Measurements from ENCODE around the gene CEP43.
A peak's percentile ranks its signal among the peaks of the same experiment; 100 is the strongest.

The CEP43 gene

GRCh38 chr6:166998256-166999144 is 697 bp upstream of the CEP43 start:
- Histone ChIP-seq H3K27ac (ENCODE audit: low read length) (no peak overlapping the region), H3K9me3 (ENCODE audit: control insufficient read depth, low read depth, low read length) (no peaks in the 10 kb centered on the region), H3K27me3 (ENCODE audit: control insufficient read depth, insufficient read depth, low read length) (no peaks in the 10 kb centered on the region), H3K9ac (ENCODE audit: low read length) (peak overlapping the region; percentile 70), H3K4me1 (ENCODE audit: control insufficient read depth, low read depth, low read length) (peaks cover 8% of the 10 kb centered on the region), H3K4me3 (ENCODE audit: low read length) (peak overlapping the region; percentile 81), H3K36me3 (ENCODE audit: control insufficient read depth, low read depth, low read length) (peaks cover 29% of the 10 kb centered on the region)

- Histone ChIP-seq H3K27ac (ENCODE audit: low read length) (no peak overlapping the region), H3K4me1 (ENCODE audit: control insufficient read depth, low read depth, low read length) (peaks cover 8% of the 10 kb centered on the region), H3K9me3 (ENCODE audit: control insufficient read depth, low read depth, low read length) (no peaks in the 10 kb centered on the region), H3K27me3 (ENCODE audit: control insufficient read depth, insufficient read depth, low read length) (no peaks in the 10 kb centered on the region), H3K36me3 (ENCODE audit: control insufficient read depth, low read depth, low read length) (peaks cover 40% of the 10 kb centered on the region), H3K9ac (ENCODE audit: low read length) (peak overlapping the region; percentile 87), H3K4me3 (ENCODE audit: low read length) (peak overlapping the region; percentile 77)
Measured at GRCh38 chr6:166999884-167000253, 672 bp downstream of the CEP43 start.

GRCh38 chr6:167000759-167001158 is 1.6 kb downstream of the CEP43 start:
- Histone ChIP-seq H3K36me3 (ENCODE audit: control insufficient read depth, low read depth, low read length) (peaks cover 49% of the 10 kb centered on the region), H3K9ac (ENCODE audit: low read length) (peak overlapping the region; percentile 87), H3K4me3 (ENCODE audit: low read length) (peak overlapping the region; percentile 77)

DNA sequence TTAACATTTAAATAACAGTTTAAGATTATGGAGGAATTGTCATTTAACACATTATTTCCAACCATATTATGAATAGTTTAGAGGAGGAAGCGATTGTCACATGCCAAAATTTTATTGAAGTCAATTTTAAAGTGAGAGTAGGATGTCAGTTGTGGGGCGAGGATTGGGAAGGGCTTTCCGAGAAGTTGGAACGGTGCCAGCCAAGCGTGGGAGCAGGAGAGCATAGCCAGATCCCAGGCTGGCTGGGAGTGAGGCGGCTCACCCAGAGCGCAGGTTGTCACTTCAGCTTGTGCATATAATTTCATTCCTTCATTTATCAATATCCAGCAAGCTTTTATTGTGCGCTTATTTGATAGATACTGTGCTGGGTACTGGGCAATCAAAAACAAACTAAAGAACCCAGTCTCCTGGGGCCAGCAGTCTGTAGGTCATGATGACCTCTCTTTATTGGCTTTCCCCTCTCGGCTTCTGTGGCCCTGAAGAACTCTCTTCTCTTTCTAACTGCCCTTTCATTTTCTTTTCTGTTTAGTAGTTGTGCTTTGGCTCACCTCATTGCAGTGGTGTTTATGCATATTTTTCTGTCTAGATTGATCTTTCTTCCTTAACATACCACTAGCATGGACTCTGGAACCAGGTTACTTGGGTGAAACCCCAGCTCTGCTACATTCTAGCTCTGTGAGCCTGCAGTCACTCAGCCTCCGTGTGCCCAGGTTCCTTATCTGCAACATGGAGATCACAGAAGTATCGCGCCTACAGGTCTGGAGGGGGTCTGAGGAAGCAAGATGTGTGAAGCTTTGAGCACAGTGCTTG is 6.4 kb downstream of the CEP43 start:
- H3K4me1 ChIP-seq (ENCODE audit: control insufficient read depth, low read depth, low read length): peaks cover 3% of the 10 kb centered on the region
- H3K4me3 ChIP-seq (ENCODE audit: low read length): no peak overlapping the region
- H3K36me3 ChIP-seq (ENCODE audit: control insufficient read depth, low read depth, low read length): peaks cover 73% of the 10 kb centered on the region
- H3K27ac ChIP-seq (ENCODE audit: low read length): no peak overlapping the region
- H3K9ac ChIP-seq (ENCODE audit: low read length): no peak overlapping the region
- H3K9me3 ChIP-seq (ENCODE audit: control insufficient read depth, low read depth, low read length): no peaks in the 10 kb centered on the region
- no peaks in the 10 kb centered on the region for H3K27me3 ChIP-seq (ENCODE audit: control insufficient read depth, insufficient read depth, low read length)

More at GRCh38 chr6:167000759-167001158, 1.6 kb downstream of the CEP43 start:
- Histone ChIP-seq H3K9me3 (ENCODE audit: control insufficient read depth, low read depth, low read length) (no peaks in the 10 kb centered on the region), H3K27me3 (ENCODE audit: control insufficient read depth, insufficient read depth, low read length) (no peaks in the 10 kb centered on the region), H3K4me1 (ENCODE audit: control insufficient read depth, low read depth, low read length) (peaks cover 8% of the 10 kb centered on the region), H3K27ac (ENCODE audit: low read length) (no peak overlapping the region)

DNA sequence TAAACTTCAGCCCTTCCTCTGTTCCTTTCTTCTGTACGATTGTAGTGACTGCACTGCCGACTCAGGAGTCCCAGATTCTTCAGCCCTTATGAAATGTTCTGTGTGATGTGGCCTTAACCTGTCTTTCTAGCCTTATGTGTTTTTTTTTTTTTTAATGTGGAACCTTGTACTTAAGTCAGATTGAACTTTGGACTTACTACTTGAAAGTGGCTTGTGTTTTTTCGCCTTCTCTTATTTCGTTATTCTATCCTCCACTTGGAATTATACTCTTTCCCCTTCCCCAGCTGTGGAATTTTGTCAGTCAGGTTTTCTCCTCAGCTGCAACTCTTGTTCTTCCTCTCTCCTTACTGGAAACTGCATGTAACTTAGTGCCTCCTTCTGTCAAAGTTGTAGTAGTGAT is 8.8 kb downstream of the CEP43 start:
- no peaks in the 10 kb centered on the region for H3K27me3 ChIP-seq (ENCODE audit: control insufficient read depth, insufficient read depth, low read length)
- no peak overlapping the region for H3K4me3 ChIP-seq (ENCODE audit: low read length)
- H3K4me1 ChIP-seq (ENCODE audit: control insufficient read depth, low read depth, low read length): no peaks in the 10 kb centered on the region
- peaks cover 75% of the 10 kb centered on the region for H3K36me3 ChIP-seq (ENCODE audit: control insufficient read depth, low read depth, low read length)
- H3K9ac ChIP-seq (ENCODE audit: low read length): no peak overlapping the region
- H3K9me3 ChIP-seq (ENCODE audit: control insufficient read depth, low read depth, low read length): no peaks in the 10 kb centered on the region
- no peak overlapping the region for H3K27ac ChIP-seq (ENCODE audit: low read length)

GRCh38 chr6:167013067-167013466 is 13.9 kb downstream of the CEP43 start:
- peaks cover 65% of the 10 kb centered on the region for H3K36me3 ChIP-seq (ENCODE audit: control insufficient read depth, low read depth, low read length)
- H3K27me3 ChIP-seq (ENCODE audit: control insufficient read depth, insufficient read depth, low read length): no peaks in the 10 kb centered on the region

DNA sequence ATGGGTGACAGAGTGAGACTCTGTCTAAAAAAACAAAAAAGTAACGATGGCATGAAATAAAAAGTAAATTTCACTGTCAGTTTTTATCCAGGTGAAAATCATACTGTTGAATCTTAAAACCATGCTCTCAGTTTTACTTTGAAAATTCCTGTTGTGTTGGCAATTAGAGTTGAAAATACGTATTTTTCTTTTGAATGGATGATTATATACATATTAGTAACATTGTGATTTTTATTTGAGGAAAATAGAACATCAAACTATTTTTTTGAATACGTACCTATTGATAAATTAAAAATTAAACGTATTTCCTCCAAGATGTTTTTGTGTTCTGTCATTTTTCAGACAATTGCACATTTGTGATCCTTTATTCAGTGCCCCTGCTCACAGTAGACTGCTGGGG is 14.7 kb downstream of the CEP43 start:
- no peaks in the 10 kb centered on the region for H3K27me3 ChIP-seq (ENCODE audit: control insufficient read depth, insufficient read depth, low read length)
- H3K27ac ChIP-seq (ENCODE audit: low read length): no peak overlapping the region
- H3K4me1 ChIP-seq (ENCODE audit: control insufficient read depth, low read depth, low read length): no peaks in the 10 kb centered on the region
- H3K4me3 ChIP-seq (ENCODE audit: low read length): no peak overlapping the region
- H3K9me3 ChIP-seq (ENCODE audit: control insufficient read depth, low read depth, low read length): no peaks in the 10 kb centered on the region
- H3K9ac ChIP-seq (ENCODE audit: low read length): no peak overlapping the region
- peaks cover 62% of the 10 kb centered on the region for H3K36me3 ChIP-seq (ENCODE audit: control insufficient read depth, low read depth, low read length)

More at GRCh38 chr6:167013067-167013466, 13.9 kb downstream of the CEP43 start:
- no peaks in the 10 kb centered on the region for H3K4me1 ChIP-seq (ENCODE audit: control insufficient read depth, low read depth, low read length)
- H3K4me3 ChIP-seq (ENCODE audit: low read length): no peak overlapping the region
- H3K9ac ChIP-seq (ENCODE audit: low read length): no peak overlapping the region
- no peak overlapping the region for H3K27ac ChIP-seq (ENCODE audit: low read length)
- H3K9me3 ChIP-seq (ENCODE audit: control insufficient read depth, low read depth, low read length): no peaks in the 10 kb centered on the region

DNA sequence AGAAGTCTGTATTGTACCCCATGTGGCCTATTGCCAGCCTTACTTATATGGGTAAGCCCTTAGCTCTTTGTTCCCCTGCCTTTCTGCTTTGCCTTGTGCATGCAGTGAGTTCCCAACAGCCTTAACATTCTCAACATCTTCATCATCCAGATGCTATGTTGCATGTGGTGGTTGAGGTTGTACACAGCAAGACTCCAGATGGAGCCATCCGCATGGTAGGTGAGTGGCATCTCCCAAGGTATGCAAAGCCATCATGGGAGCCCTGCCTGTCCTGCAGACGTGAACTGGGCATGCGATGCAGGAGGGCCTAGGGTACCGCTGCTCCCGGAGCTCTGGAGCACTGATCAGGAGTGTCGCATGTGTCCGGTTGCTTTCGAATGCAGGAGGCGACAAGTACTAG is 16.1 kb downstream of the CEP43 start:
- no peaks in the 10 kb centered on the region for H3K4me1 ChIP-seq (ENCODE audit: control insufficient read depth, low read depth, low read length)
- H3K9ac ChIP-seq (ENCODE audit: low read length): no peak overlapping the region
- H3K27ac ChIP-seq (ENCODE audit: low read length): no peak overlapping the region
- H3K4me3 ChIP-seq (ENCODE audit: low read length): no peak overlapping the region
- no peaks in the 10 kb centered on the region for H3K27me3 ChIP-seq (ENCODE audit: control insufficient read depth, insufficient read depth, low read length)
- no peaks in the 10 kb centered on the region for H3K9me3 ChIP-seq (ENCODE audit: control insufficient read depth, low read depth, low read length)
- peaks cover 65% of the 10 kb centered on the region for H3K36me3 ChIP-seq (ENCODE audit: control insufficient read depth, low read depth, low read length)

- H3K4me1 ChIP-seq (ENCODE audit: control insufficient read depth, low read depth, low read length): no peaks in the 10 kb centered on the region
- H3K4me3 ChIP-seq (ENCODE audit: low read length): no peak overlapping the region
- H3K36me3 ChIP-seq (ENCODE audit: control insufficient read depth, low read depth, low read length): peaks cover 43% of the 10 kb centered on the region
- no peak overlapping the region for H3K9ac ChIP-seq (ENCODE audit: low read length)
- H3K27me3 ChIP-seq (ENCODE audit: control insufficient read depth, insufficient read depth, low read length): no peaks in the 10 kb centered on the region
- H3K27ac ChIP-seq (ENCODE audit: low read length): no peak overlapping the region
- no peaks in the 10 kb centered on the region for H3K9me3 ChIP-seq (ENCODE audit: control insufficient read depth, low read depth, low read length)
Measured at GRCh38 chr6:167020206-167020605, 21.0 kb downstream of the CEP43 start.

GRCh38 chr6:167027308-167027707 is 28.1 kb downstream of the CEP43 start:
- Histone ChIP-seq H3K27me3 (ENCODE audit: control insufficient read depth, insufficient read depth, low read length) (no peaks in the 10 kb centered on the region), H3K9me3 (ENCODE audit: control insufficient read depth, low read depth, low read length) (no peaks in the 10 kb centered on the region), H3K9ac (ENCODE audit: low read length) (no peak overlapping the region), H3K4me1 (ENCODE audit: control insufficient read depth, low read depth, low read length) (no peaks in the 10 kb centered on the region), H3K27ac (ENCODE audit: low read length) (no peak overlapping the region), H3K36me3 (ENCODE audit: control insufficient read depth, low read depth, low read length) (peaks cover 74% of the 10 kb centered on the region), H3K4me3 (ENCODE audit: low read length) (no peak overlapping the region)

DNA sequence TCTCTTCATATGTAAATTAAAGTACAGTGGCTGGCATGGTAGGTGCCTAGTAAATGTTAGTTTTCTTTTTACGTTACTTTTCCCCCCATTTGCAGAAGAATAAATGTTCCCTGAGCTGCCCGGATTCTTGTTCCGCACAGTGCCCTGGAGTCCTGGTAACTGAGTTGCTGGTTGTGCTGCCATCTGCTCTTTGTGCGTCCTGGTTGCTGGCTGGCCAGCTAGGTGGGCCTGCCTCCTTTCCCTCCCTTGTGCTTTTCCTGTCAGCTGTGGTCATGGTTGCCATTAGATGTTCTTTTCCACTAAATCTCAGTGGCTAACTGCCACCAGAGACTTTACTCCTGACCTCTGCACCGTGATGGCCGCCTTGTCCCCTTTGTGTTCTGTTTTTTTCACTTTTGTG is 28.6 kb downstream of the CEP43 start:
- Histone ChIP-seq H3K27ac (ENCODE audit: low read length) (no peak overlapping the region), H3K9me3 (ENCODE audit: control insufficient read depth, low read depth, low read length) (no peaks in the 10 kb centered on the region), H3K4me1 (ENCODE audit: control insufficient read depth, low read depth, low read length) (no peaks in the 10 kb centered on the region), H3K36me3 (ENCODE audit: control insufficient read depth, low read depth, low read length) (peaks cover 71% of the 10 kb centered on the region), H3K9ac (ENCODE audit: low read length) (no peak overlapping the region), H3K4me3 (ENCODE audit: low read length) (no peak overlapping the region), H3K27me3 (ENCODE audit: control insufficient read depth, insufficient read depth, low read length) (no peaks in the 10 kb centered on the region)
